Left lung (tissue), 10 donors: ENCODE measurements around the gene C2orf66. TPM values are rescaled to one million over a fixed set of nuclear protein-coding genes. Genes with fewer than 3 reads are reported as not detected.

Experiments used
- ATAC-seq: fragments of 200-7000 bp; cut with Tn5 transposase; one replicate; pipeline ENCODE4 v1.9.1; 2020; ENCODE audit warnings: moderate library complexity
- DNase-seq, 4 donors: peaks; one replicate each; pipeline ENCODE4 v3.0.0-alpha.2; 2013 to 2020
- H3K27ac ChIP-seq, 2 donors: fragments of 200-600 bp; sonication (generic) in 1 of 2; one replicate each; pipeline versions ENCODE4 v1.5.0 to v1.8.0; 2020 to 2021
- H3K27me3 ChIP-seq, 2 donors: fragments of 200-600 bp; sonication (generic) in 1 of 2; one replicate each; pipeline versions ENCODE4 v1.5.0 to v1.8.0; 2020 to 2021
- H3K36me3 ChIP-seq, 2 donors: fragments of 200-600 bp; sonication (generic) in 1 of 2; one replicate each; pipeline versions ENCODE4 v1.5.0 to v1.8.0; 2020 to 2021
- H3K4me1 ChIP-seq, 2 donors: fragments of 200-600 bp; one replicate each; pipeline ENCODE4 v1.8.0; 2021
- H3K4me3 ChIP-seq, 2 donors: fragments of 200-600 bp; sonication (generic) in 1 of 2; one replicate each; pipeline versions ENCODE4 v1.5.0 to v1.8.0; 2020 to 2021; ENCODE audit warnings: mild to moderate bottlenecking in 1 of 2
- H3K9me3 ChIP-seq, 2 donors: fragments of 200-600 bp; sonication (generic) in 1 of 2; one replicate each; pipeline versions ENCODE4 v1.5.0 to v1.8.0; 2020 to 2021
- intact Hi-C, 2 donors: fragments of 100-400 bp; cut with DNase I; formaldehyde crosslinking; loops; one replicate each; pipeline versions ENCODE4 v1.11.2 to v1.14.2; 2022
- polyA plus RNA-seq, 6 donors: library from polyadenylated mRNA; unstranded; fragments of 120-200 nt; gene quantifications; one replicate each; pipeline ENCODE4 v1.2.1, GENCODE V29; 2013; ENCODE audit not compliant: insufficient read length in 6 of 6
- total RNA-seq, 2 donors: library from RNA; stranded (reverse); fragmentation: NEBNext Ultra II Directional; extraction: Animal tissue kit (Norgen Biotek cat#: 25700); gene quantifications; one replicate each; pipeline ENCODE4 v1.2.1, GENCODE V29; 2021
- TF ChIP-seq, protein P1 (sequence below), 2 donors: fragments of 200-600 bp; sonication (generic) in 1 of 2; IDR thresholded peaks; one replicate each; pipeline versions ENCODE4 v1.5.0 to v1.8.0; 2021; ENCODE audit warnings: antibody characterized with exemption in 2 of 2
- donor health status: DM: no; HTN: yes; CAD: no.
- donor health status: DM: no; HTN: no; CAD: no.

Gene C2orf66
- total and polyA plus RNA-seq, 8 donors, result 0.13 to 0.54 (median 0.22) TPM

DNA sequence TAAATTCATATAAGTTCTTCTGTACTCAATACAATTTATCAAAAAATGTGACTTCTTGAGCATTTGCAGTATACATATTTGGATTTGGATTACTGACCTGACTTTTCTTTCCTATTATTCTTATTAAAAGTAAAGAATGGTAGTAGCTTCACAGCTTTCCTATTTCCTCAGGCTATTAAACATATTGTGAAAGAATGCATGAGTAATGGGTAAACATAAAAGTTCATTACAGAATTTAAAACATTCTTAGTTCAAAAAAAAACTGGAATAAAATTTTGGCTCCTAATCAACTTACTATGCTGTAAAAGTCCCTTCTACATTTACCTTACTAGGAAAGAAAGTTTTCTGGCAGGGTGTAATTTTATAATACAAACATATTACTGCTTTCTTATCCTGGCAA lies 27.3 kb upstream of the C2orf66 start:
- TF ChIP-seq, protein P1, sequence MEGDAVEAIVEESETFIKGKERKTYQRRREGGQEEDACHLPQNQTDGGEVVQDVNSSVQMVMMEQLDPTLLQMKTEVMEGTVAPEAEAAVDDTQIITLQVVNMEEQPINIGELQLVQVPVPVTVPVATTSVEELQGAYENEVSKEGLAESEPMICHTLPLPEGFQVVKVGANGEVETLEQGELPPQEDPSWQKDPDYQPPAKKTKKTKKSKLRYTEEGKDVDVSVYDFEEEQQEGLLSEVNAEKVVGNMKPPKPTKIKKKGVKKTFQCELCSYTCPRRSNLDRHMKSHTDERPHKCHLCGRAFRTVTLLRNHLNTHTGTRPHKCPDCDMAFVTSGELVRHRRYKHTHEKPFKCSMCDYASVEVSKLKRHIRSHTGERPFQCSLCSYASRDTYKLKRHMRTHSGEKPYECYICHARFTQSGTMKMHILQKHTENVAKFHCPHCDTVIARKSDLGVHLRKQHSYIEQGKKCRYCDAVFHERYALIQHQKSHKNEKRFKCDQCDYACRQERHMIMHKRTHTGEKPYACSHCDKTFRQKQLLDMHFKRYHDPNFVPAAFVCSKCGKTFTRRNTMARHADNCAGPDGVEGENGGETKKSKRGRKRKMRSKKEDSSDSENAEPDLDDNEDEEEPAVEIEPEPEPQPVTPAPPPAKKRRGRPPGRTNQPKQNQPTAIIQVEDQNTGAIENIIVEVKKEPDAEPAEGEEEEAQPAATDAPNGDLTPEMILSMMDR (IDR thresholded peaks at IDR 0.05), result no peak
- DNase-seq (no peak), ATAC-seq (no peak)
- Histone ChIP-seq H3K4me1 (no peaks in the 10 kb centered on the region), H3K9me3 (peaks cover 0 to 3% of the 10 kb centered on the region in 2 donors), H3K4me3 (no peak overlapping the region), H3K36me3 (peaks cover 0 to 4% of the 10 kb centered on the region in 2 donors), H3K27me3 (no peaks in the 10 kb centered on the region), H3K27ac (no peak overlapping the region)
- intact Hi-C loops, result no loop called here

DNA sequence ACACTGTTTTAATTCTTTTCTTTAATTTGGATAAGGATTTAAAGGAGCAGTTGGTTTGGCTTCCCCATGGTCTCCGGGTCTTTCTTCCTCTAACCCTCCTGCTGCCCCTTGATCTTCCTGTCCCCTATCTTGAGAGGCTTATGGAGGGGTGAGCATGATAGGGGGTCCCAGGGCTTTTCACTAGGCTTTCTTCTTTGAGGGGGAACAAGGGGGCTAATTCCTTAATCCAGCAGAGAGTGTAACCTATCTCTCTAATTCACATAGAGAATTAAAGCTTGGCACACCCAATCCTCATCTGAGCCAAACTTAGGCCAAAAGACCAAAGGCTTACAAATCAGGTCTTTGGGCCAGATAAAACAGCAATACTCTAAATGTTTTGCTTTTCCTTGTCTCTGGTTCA lies 21.5 kb upstream of the C2orf66 start:
- DNase-seq, result no peak
- no peak overlapping the region for H3K4me3 ChIP-seq
- no peaks in the 10 kb centered on the region for H3K27me3 ChIP-seq
- peaks cover 0 to under 1% of the 10 kb centered on the region in 2 donors for H3K9me3 ChIP-seq
- no peak overlapping the region for H3K27ac ChIP-seq
- H3K4me1 ChIP-seq, result no peaks in the 10 kb centered on the region
- TF ChIP-seq, protein P1 (IDR thresholded peaks at IDR 0.05), result no peak
- ATAC-seq, result no peak
- no peaks in the 10 kb centered on the region for H3K36me3 ChIP-seq
- intact Hi-C loops, result no loop called here

DNA sequence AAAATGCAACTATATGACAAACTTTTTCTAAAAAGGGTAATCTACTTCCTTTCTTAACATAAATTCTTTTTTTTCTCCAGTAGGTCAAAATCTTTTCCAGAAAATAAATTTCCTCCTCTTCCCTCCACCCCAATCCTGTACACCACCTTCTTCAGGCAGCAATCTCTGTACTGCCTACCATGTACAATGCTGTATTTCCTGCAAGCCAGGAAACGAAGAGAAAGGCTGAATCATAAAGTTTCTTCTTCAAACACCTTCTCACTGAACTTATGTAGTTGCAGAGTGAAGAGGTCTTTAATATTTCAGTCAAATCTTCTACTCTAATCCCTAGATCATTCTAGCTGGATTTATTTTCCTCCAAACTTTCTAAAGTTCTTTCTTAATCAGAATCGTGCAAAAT lies 18.2 kb upstream of the C2orf66 start:
- ATAC-seq (no peak), DNase-seq (no peak)
- Histone ChIP-seq H3K9me3 (no peaks in the 10 kb centered on the region), H3K27me3 (no peaks in the 10 kb centered on the region), H3K4me3 (no peak overlapping the region), H3K4me1 (no peaks in the 10 kb centered on the region), H3K27ac (no peak overlapping the region), H3K36me3 (no peaks in the 10 kb centered on the region)
- TF ChIP-seq, protein P1 (IDR thresholded peaks at IDR 0.05), result no peak
- intact Hi-C loops, result no loop called here

DNA sequence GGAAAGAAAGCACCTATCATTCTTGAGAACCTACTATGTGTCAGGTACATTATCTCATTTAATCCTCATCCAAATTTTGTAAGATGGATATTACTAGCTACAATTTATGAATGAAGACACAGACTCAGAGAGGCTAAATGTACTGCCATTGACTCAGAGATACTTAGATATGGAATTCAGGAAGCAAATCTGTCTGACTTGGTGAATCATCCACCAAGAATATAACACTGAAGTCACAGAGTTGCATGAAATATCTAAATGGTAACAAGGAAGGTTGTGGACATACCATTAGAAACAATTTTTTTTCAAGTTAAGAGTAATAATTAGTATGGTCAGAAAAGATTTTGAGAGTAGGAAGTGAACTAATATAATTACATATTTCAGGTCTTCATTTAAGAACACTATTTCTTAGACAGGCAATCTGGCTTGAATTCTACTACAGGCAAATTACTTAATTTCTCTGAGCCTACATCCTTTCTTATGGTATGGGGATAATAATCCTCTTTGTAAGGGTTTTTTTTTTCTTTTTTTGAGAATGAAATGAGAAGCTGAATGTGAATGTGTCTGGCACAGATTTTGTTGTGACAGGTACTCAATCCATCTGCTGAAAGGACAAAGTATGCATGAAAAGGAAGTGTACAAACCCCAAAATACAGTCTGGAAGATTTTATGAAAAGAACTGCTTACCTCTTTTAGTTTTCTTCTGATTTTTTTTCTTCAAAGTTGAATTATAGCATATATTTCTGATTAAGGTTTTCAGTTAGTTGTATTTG lies 14.8 kb upstream of the C2orf66 start:
- H3K36me3 ChIP-seq, result no peaks in the 10 kb centered on the region
- ATAC-seq (no peak), DNase-seq (no peak)
- H3K27me3 ChIP-seq, result no peaks in the 10 kb centered on the region
- intact Hi-C loops, result no loop called here
- H3K4me1 ChIP-seq, result no peaks in the 10 kb centered on the region
- H3K4me3 ChIP-seq, result no peak overlapping the region
- no peak overlapping the region for H3K27ac ChIP-seq
- TF ChIP-seq, protein P1 (IDR thresholded peaks at IDR 0.05), result no peak
- no peaks in the 10 kb centered on the region for H3K9me3 ChIP-seq

DNA sequence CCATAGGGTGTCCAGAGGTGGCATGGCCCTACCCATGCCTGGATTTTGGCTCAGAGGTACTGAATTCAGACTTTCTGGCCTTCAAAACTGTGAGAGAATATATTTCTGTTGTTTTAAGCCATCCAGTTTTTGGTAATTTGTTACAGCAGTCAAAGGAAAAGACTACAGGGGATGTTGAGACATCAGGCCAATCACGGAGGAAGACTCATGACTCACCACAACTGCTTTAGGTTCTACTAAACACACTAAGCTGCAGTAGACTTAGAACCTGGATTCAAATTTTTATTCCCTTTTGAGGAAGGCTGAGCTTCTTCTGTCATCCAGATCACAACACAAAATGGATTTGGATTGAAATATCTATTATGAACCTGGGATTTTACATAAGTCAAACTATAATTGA lies 12.0 kb upstream of the C2orf66 start:
- H3K4me3 ChIP-seq, result no peak overlapping the region
- TF ChIP-seq, protein P1 (IDR thresholded peaks at IDR 0.05), result no peak
- ATAC-seq, result no peak
- no peak overlapping the region for H3K27ac ChIP-seq
- peaks cover 0 to 25% of the 10 kb centered on the region in 2 donors for H3K9me3 ChIP-seq
- DNase-seq, result no peak
- no peaks in the 10 kb centered on the region for H3K4me1 ChIP-seq
- intact Hi-C loops, result no loop called here
- H3K36me3 ChIP-seq, result no peaks in the 10 kb centered on the region
- no peaks in the 10 kb centered on the region for H3K27me3 ChIP-seq
